GM23338 (cell line): Measurements from ENCODE around the gene OR5AU1. TPM values are rescaled to one million over a fixed set of nuclear protein-coding genes. Genes with fewer than 3 reads are reported as not detected.

Experiments used
- ATAC-seq: fragments of 200-7000 bp; cut with Tn5 transposase; 3 replicates; pipeline ENCODE4 v1.9.1; 2020
- DNase-seq: peaks from one replicate; pipeline ENCODE4 v3.0.0-alpha.2; 2015; ENCODE audit warnings: low spot score
- H2AFZ ChIP-seq: fragments of 200-600 bp; sonication (generic); 2 replicates; pipeline ENCODE4 v1.8.0; 2016; ENCODE audit warnings: antibody characterized with exemption, mild to moderate bottlenecking, moderate library complexity
- H3F3A ChIP-seq: fragments of 200-600 bp; sonication (generic); replicated peaks from 2 replicates; pipeline ENCODE4 v1.8.0; 2017; ENCODE audit warnings: antibody characterized with exemption, mixed run types, low read depth
- H3K27ac ChIP-seq: fragments of 200-600 bp; sonication (generic); 2 replicates; pipeline ENCODE4 v1.6.1; 2016; ENCODE audit warnings: low read depth
- H3K27me3 ChIP-seq: fragments of 200-600 bp; sonication (generic); 2 replicates; pipeline ENCODE4 v1.8.0; 2016; ENCODE audit warnings: mild to moderate bottlenecking, mixed run types, moderate library complexity; ENCODE audit not compliant: insufficient read depth
- H3K36me3 ChIP-seq: fragments of 200-600 bp; sonication (generic); 2 replicates; pipeline ENCODE4 v1.8.0; 2016; ENCODE audit warnings: mild to moderate bottlenecking; ENCODE audit not compliant: insufficient read depth
- H3K4me1 ChIP-seq: fragments of 200-600 bp; sonication (generic); 2 replicates; pipeline ENCODE4 v1.8.0; 2016; ENCODE audit warnings: mild to moderate bottlenecking, moderate library complexity; ENCODE audit not compliant: insufficient read depth
- H3K4me2 ChIP-seq: fragments of 200-600 bp; sonication (generic); 2 replicates; pipeline ENCODE4 v1.7.1; 2017; ENCODE audit warnings: mixed run types
- H3K4me3 ChIP-seq: fragments of 200-600 bp; sonication (generic); 2 replicates; pipeline ENCODE4 v1.6.1; 2016; ENCODE audit warnings: mixed run types
- H3K79me2 ChIP-seq: fragments of 200-600 bp; sonication (generic); replicated peaks from 2 replicates; pipeline ENCODE4 v1.8.0; 2017; ENCODE audit warnings: mild to moderate bottlenecking; ENCODE audit not compliant: insufficient read depth
- H3K9me2 ChIP-seq: fragments of 200-600 bp; sonication (generic); 2 replicates; pipeline ENCODE4 v1.8.0; 2017; ENCODE audit not compliant: insufficient read depth
- H4K20me1 ChIP-seq: fragments of 200-600 bp; sonication (generic); replicated peaks from 2 replicates; pipeline ENCODE4 v1.8.0; 2017; ENCODE audit warnings: mild to moderate bottlenecking; ENCODE audit not compliant: insufficient read depth
- H3K27ac Mint-ChIP-seq: 2 replicates; pipeline ENCODE4 v1.8.0; 2020; ENCODE audit warnings: inconsistent platforms, mild to moderate bottlenecking, moderate library complexity, mixed read lengths
- H3K27me3 Mint-ChIP-seq: 3 replicates; pipeline ENCODE4 v1.8.0; 2022; ENCODE audit warnings: low read depth, mild to moderate bottlenecking, moderate library complexity, mixed read lengths, inconsistent platforms; ENCODE audit not compliant: insufficient read depth, poor library complexity
- H3K36me3 Mint-ChIP-seq: 3 replicates; pipeline ENCODE4 v1.8.0; 2021; ENCODE audit warnings: low read depth, mild to moderate bottlenecking, inconsistent platforms, moderate library complexity, mixed read lengths
- H3K4me1 Mint-ChIP-seq: 3 replicates; pipeline ENCODE4 v1.8.0; 2020; ENCODE audit warnings: mild to moderate bottlenecking, inconsistent platforms, mixed read lengths
- H3K4me3 Mint-ChIP-seq: 3 replicates; pipeline ENCODE4 v1.8.0; 2021; ENCODE audit warnings: moderate library complexity, mild to moderate bottlenecking, inconsistent platforms, mixed read lengths
- H3K9me3 Mint-ChIP-seq: 3 replicates; pipeline ENCODE4 v1.8.0; 2020; ENCODE audit warnings: moderate library complexity, mild to moderate bottlenecking, inconsistent platforms, mixed read lengths
- CREB1 ChIP-seq: fragments of 250-450 bp; sonication (Bioruptor Pico); IDR thresholded peaks from 2 replicates; pipeline ENCODE4 v1.5.0; 2020; ENCODE audit warnings: low read depth, mild to moderate bottlenecking, moderate library complexity
- EZH2 ChIP-seq: fragments of 200-600 bp; sonication (generic); IDR thresholded peaks from one replicate; pipeline ENCODE4 v1.8.0; 2017; ENCODE audit warnings: antibody characterized with exemption, mild to moderate bottlenecking, low read depth; ENCODE audit not compliant: unreplicated experiment
- EZH2phosphoT487 ChIP-seq: fragments of 200-600 bp; sonication (generic); IDR thresholded peaks from one replicate; pipeline ENCODE4 v1.8.1; 2018; ENCODE audit warnings: antibody characterized with exemption; ENCODE audit not compliant: unreplicated experiment
- JUNB ChIP-seq: IDR thresholded peaks from one replicate; pipeline ENCODE4 v1.6.1; 2016; ENCODE audit warnings: antibody characterized with exemption; ENCODE audit not compliant: unreplicated experiment
- NANOG ChIP-seq: IDR thresholded peaks from 2 replicates; pipeline ENCODE4 v1.6.1; 2016; ENCODE audit warnings: antibody characterized with exemption, borderline replicate concordance
- POLR2AphosphoS5 ChIP-seq: IDR thresholded peaks from 2 replicates; pipeline ENCODE4 v1.6.1; 2016; ENCODE audit warnings: antibody characterized with exemption, low read depth
- ZNF114 ChIP-seq: fragments of 250-450 bp; sonication (Bioruptor Pico); IDR thresholded peaks from 2 replicates; pipeline ENCODE4 v1.5.0; 2020; ENCODE audit warnings: mild to moderate bottlenecking, moderate library complexity
- ZNF331 ChIP-seq: fragments of 250-450 bp; sonication (Bioruptor Pico); IDR thresholded peaks from 2 replicates; pipeline ENCODE4 v1.5.0; 2020; ENCODE audit warnings: low read depth, mild to moderate bottlenecking, moderate library complexity
- polyA plus RNA-seq: library from polyadenylated mRNA; unstranded; fragments of >200 nt; fragmentation: Nextera tagmentation; extraction: Ambion mirVana; gene quantifications from 2 replicates; pipeline ENCODE4 v1.2.1, GENCODE V29; 2016
- total RNA-seq: library from RNA; depleted of rRNA; stranded (reverse); fragments of >200 nt; shearing (Covaris generic); gene quantifications from 2 replicates; pipeline ENCODE4 v1.2.3, GENCODE V29; 2014
- TF ChIP-seq, protein P1 (sequence below): IDR thresholded peaks from 2 replicates; pipeline ENCODE4 v1.6.1; 2016; ENCODE audit warnings: antibody characterized with exemption
- TF ChIP-seq, protein P2 (sequence below): fragments of 250-450 bp; sonication (Bioruptor Pico); IDR thresholded peaks from 2 replicates; pipeline ENCODE4 v1.5.0; 2020; ENCODE audit warnings: mild to moderate bottlenecking, moderate library complexity
- TF ChIP-seq, protein P3 (sequence below): IDR thresholded peaks from one replicate; pipeline ENCODE4 v1.6.1; 2018; ENCODE audit warnings: antibody characterized with exemption; ENCODE audit not compliant: unreplicated experiment
- TF ChIP-seq, protein P4 (sequence below), 2 experiments: fragments of 200-600 bp in 1 of 2; sonication (generic) in 1 of 2; conservative IDR thresholded peaks; 2 replicates each; pipeline versions ENCODE4 v1.5.1 to v1.6.1; 2016 to 2017; ENCODE audit warnings: antibody characterized with exemption in 2 of 2, low read depth in 2 of 2, mild to moderate bottlenecking in 2 of 2, moderate library complexity in 1 of 2

Gene OR5AU1
- total and polyA plus RNA-seq, 2 experiments from 2014 or later = not detected

DNA sequence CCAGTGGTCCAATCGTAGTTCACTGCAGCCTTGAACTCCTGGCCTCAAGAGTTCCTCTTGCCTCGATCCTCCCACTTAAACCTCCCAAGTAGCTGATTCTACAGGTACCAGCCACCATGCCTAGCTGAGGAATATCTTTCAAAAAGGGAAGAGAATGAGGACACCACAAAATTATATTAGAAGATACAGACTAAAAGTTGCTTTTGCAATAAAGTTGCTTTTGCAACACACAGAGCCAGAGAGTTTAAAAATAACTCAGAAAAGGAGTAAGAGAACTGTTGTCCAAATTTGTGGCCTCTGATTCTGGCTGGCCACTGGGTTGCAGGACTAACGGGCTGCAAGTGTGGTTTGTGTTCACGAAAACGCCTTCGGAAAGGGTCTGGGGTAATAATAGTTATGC lies 35.2 kb downstream of the OR5AU1 start (continued):
- TF ChIP-seq, protein P1, sequence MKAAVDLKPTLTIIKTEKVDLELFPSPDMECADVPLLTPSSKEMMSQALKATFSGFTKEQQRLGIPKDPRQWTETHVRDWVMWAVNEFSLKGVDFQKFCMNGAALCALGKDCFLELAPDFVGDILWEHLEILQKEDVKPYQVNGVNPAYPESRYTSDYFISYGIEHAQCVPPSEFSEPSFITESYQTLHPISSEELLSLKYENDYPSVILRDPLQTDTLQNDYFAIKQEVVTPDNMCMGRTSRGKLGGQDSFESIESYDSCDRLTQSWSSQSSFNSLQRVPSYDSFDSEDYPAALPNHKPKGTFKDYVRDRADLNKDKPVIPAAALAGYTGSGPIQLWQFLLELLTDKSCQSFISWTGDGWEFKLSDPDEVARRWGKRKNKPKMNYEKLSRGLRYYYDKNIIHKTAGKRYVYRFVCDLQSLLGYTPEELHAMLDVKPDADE = no peak

DNA sequence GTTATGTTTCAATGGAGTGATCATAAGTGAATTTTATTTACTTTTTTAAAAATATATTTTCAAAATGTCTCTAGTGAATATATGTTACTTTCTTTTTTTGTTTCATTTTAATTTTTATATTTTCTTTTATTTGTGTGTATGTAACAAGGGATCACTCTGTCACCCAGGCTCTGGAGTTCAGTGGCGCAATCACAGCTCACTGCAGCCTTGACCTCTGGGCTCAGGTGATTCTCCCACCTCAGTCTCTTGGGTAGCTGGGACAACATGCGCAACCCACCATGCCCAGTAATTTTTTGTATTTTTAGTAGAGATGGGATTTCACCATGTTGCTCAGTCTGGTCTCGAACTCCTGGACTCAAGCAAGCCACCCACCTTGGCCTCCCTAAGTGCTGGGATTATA lies 36.9 kb downstream of the OR5AU1 start:
- Histone ChIP-seq H3F3A (no peaks in the 10 kb centered on the region), H2AFZ (no peak overlapping the region), H3K9me2 (no peaks in the 10 kb centered on the region), H3K4me3 (no peak overlapping the region), H3K27ac (no peak overlapping the region), H4K20me1 (no peaks in the 10 kb centered on the region), H3K4me1 (no peaks in the 10 kb centered on the region; the same call in 1 of the 2 replicates), H3K4me2 (no peak overlapping the region), H3K36me3 (no peaks in the 10 kb centered on the region), H3K27me3 (no peaks in the 10 kb centered on the region), H3K79me2 (no peaks in the 10 kb centered on the region)
- no peak for ATAC-seq
- Mint-ChIP-seq H3K9me3 (no peaks in the 10 kb centered on the region), H3K4me1 (peaks cover 4% of the 10 kb centered on the region; the same call in 2 of the 3 replicates), H3K36me3 (no peaks in the 10 kb centered on the region), H3K27ac (no peak overlapping the region), H3K4me3 (no peak overlapping the region), H3K27me3 (peaks cover 4% of the 10 kb centered on the region)
- no peak for DNase-seq
- TF ChIP-seq POLR2AphosphoS5 = no peak
- TF ChIP-seq JUNB = no peak
- TF ChIP-seq, protein P1 = no peak
- TF ChIP-seq, protein P2, sequence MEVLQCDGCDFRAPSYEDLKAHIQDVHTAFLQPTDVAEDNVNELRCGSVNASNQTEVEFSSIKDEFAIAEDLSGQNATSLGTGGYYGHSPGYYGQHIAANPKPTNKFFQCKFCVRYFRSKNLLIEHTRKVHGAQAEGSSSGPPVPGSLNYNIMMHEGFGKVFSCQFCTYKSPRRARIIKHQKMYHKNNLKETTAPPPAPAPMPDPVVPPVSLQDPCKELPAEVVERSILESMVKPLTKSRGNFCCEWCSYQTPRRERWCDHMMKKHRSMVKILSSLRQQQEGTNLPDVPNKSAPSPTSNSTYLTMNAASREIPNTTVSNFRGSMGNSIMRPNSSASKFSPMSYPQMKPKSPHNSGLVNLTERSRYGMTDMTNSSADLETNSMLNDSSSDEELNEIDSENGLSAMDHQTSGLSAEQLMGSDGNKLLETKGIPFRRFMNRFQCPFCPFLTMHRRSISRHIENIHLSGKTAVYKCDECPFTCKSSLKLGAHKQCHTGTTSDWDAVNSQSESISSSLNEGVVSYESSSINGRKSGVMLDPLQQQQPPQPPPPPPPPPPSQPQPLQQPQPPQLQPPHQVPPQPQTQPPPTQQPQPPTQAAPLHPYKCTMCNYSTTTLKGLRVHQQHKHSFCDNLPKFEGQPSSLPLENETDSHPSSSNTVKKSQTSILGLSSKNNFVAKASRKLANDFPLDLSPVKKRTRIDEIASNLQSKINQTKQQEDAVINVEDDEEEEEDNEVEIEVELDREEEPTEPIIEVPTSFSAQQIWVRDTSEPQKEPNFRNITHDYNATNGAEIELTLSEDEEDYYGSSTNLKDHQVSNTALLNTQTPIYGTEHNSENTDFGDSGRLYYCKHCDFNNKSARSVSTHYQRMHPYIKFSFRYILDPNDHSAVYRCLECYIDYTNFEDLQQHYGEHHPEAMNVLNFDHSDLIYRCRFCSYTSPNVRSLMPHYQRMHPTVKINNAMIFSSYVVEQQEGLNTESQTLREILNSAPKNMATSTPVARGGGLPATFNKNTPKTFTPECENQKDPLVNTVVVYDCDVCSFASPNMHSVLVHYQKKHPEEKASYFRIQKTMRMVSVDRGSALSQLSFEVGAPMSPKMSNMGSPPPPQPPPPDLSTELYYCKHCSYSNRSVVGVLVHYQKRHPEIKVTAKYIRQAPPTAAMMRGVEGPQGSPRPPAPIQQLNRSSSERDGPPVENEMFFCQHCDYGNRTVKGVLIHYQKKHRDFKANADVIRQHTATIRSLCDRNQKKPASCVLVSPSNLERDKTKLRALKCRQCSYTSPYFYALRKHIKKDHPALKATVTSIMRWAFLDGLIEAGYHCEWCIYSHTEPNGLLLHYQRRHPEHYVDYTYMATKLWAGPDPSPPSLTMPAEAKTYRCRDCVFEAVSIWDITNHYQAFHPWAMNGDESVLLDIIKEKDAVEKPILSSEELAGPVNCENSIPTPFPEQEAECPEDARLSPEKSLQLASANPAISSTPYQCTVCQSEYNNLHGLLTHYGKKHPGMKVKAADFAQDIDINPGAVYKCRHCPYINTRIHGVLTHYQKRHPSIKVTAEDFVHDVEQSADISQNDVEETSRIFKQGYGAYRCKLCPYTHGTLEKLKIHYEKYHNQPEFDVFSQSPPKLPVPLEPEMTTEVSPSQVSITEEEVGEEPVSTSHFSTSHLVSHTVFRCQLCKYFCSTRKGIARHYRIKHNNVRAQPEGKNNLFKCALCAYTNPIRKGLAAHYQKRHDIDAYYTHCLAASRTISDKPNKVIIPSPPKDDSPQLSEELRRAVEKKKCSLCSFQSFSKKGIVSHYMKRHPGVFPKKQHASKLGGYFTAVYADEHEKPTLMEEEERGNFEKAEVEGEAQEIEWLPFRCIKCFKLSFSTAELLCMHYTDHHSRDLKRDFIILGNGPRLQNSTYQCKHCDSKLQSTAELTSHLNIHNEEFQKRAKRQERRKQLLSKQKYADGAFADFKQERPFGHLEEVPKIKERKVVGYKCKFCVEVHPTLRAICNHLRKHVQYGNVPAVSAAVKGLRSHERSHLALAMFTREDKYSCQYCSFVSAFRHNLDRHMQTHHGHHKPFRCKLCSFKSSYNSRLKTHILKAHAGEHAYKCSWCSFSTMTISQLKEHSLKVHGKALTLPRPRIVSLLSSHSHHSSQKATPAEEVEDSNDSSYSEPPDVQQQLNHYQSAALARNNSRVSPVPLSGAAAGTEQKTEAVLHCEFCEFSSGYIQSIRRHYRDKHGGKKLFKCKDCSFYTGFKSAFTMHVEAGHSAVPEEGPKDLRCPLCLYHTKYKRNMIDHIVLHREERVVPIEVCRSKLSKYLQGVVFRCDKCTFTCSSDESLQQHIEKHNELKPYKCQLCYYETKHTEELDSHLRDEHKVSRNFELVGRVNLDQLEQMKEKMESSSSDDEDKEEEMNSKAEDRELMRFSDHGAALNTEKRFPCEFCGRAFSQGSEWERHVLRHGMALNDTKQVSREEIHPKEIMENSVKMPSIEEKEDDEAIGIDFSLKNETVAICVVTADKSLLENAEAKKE (CRISPR knock-in tag) = no peak
- TF ChIP-seq ZNF114 (CRISPR knock-in tag) = no peak
- TF ChIP-seq CREB1 (CRISPR knock-in tag) = no peak
- TF ChIP-seq EZH2 = no peak
- no peak for TF ChIP-seq NANOG
- TF ChIP-seq ZNF331 (CRISPR knock-in tag) = no peak
- no peak for TF ChIP-seq EZH2phosphoT487
- TF ChIP-seq, protein P3, sequence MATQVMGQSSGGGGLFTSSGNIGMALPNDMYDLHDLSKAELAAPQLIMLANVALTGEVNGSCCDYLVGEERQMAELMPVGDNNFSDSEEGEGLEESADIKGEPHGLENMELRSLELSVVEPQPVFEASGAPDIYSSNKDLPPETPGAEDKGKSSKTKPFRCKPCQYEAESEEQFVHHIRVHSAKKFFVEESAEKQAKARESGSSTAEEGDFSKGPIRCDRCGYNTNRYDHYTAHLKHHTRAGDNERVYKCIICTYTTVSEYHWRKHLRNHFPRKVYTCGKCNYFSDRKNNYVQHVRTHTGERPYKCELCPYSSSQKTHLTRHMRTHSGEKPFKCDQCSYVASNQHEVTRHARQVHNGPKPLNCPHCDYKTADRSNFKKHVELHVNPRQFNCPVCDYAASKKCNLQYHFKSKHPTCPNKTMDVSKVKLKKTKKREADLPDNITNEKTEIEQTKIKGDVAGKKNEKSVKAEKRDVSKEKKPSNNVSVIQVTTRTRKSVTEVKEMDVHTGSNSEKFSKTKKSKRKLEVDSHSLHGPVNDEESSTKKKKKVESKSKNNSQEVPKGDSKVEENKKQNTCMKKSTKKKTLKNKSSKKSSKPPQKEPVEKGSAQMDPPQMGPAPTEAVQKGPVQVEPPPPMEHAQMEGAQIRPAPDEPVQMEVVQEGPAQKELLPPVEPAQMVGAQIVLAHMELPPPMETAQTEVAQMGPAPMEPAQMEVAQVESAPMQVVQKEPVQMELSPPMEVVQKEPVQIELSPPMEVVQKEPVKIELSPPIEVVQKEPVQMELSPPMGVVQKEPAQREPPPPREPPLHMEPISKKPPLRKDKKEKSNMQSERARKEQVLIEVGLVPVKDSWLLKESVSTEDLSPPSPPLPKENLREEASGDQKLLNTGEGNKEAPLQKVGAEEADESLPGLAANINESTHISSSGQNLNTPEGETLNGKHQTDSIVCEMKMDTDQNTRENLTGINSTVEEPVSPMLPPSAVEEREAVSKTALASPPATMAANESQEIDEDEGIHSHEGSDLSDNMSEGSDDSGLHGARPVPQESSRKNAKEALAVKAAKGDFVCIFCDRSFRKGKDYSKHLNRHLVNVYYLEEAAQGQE = no peak
- TF ChIP-seq, protein P4, sequence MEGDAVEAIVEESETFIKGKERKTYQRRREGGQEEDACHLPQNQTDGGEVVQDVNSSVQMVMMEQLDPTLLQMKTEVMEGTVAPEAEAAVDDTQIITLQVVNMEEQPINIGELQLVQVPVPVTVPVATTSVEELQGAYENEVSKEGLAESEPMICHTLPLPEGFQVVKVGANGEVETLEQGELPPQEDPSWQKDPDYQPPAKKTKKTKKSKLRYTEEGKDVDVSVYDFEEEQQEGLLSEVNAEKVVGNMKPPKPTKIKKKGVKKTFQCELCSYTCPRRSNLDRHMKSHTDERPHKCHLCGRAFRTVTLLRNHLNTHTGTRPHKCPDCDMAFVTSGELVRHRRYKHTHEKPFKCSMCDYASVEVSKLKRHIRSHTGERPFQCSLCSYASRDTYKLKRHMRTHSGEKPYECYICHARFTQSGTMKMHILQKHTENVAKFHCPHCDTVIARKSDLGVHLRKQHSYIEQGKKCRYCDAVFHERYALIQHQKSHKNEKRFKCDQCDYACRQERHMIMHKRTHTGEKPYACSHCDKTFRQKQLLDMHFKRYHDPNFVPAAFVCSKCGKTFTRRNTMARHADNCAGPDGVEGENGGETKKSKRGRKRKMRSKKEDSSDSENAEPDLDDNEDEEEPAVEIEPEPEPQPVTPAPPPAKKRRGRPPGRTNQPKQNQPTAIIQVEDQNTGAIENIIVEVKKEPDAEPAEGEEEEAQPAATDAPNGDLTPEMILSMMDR (conservative IDR thresholded peaks at IDR 0.05; ENCODE audit: low read depth in 2 of 2) = no peak
